ENCODE results near the gene ARL4D. TPM values are rescaled to one million over a fixed set of nuclear protein-coding genes. Genes with fewer than 3 reads are reported as not detected.

ARL4D gene
- total and polyA plus RNA-seq, 2 donors (not counting 3 experiments of a cell fraction or from before 2014, with no cell fraction given): 3.8 to 4.1 TPM

GRCh38 chr17:43367737-43368242 lies 31.0 kb upstream of the ARL4D start:
- H3K9me1 ChIP-seq (replicated peaks; ENCODE audit: control insufficient read depth, extremely low read depth, insufficient read depth, low read length): no peaks in the 10 kb centered on the region
- H3K27me3 ChIP-seq (ENCODE audit: control insufficient read depth in 2 of 2, insufficient read depth in 2 of 2, low read length in 2 of 2): no peaks in the 10 kb centered on the region
- peaks cover 15% of the 10 kb centered on the region for H3K4me1 ChIP-seq (ENCODE audit: control insufficient read depth, extremely low read depth, insufficient read depth, low read length)
- FAIRE-seq: no peak
- peak overlapping the region; percentile 95 for H3K9ac ChIP-seq (replicated peaks; ENCODE audit: extremely low read depth, insufficient read depth, low read length)
- TF ChIP-seq POLR2AphosphoS5 (IDR thresholded peaks at IDR 0.05; ENCODE audit: insufficient read depth, low read depth, low read length): peak; percentile 100
- TF ChIP-seq POLR2A (IDR thresholded peaks at IDR 0.05; ENCODE audit: low read depth, low read length): peak; percentile 100
- no peak for TF ChIP-seq EZH2 (IDR thresholded peaks at IDR 0.05; ENCODE audit: borderline replicate concordance, low read depth, low read length, severe bottlenecking)
- intact Hi-C loops (cut with micrococcal nuclease): loop anchor here (1.0 kb wide), 3 partner anchors 7 to 116 kb away; partner anchors contain the start of gene DHX8
- no peaks in the 10 kb centered on the region for H3K36me3 ChIP-seq (ENCODE audit: control insufficient read depth in 2 of 2, extremely low read depth in 1 of 2, insufficient read depth in 2 of 2, low read length in 2 of 2)
- peak overlapping the region; percentile 60 for H3K4me2 ChIP-seq (ENCODE audit: insufficient read depth, low read length)
- no peaks in the 10 kb centered on the region for H3K79me2 ChIP-seq (ENCODE audit: control insufficient read depth, insufficient read depth, low read length)
- ChIA-PET POLR2A (interaction anchor here (0.6 to 2.4 kb wide), 21 partner anchors 8 to 343 kb away, joined by 3 to 95 read pairs (median 6); partner anchors contain the start of genes ARL4D and DHX8), CTCF (interaction anchor here (1.0 to 4.5 kb wide), 6 partner anchors 11 to 115 kb away, joined by 3 to 47 read pairs (median 14); partner anchors contain the start of genes ARL4D and DHX8)
- dilution Hi-C loops (cut with MboI; ENCODE audit: extremely low pct_ligation_motif_present, low sequenced_read_pairs): no loop called here
- H2AFZ ChIP-seq (ENCODE audit: low read depth, low read length): no peak overlapping the region
- H4K20me1 ChIP-seq (replicated peaks; ENCODE audit: control insufficient read depth, extremely low read depth, insufficient read depth, low read length): no peaks in the 10 kb centered on the region
- no peak for DNase-seq (ENCODE audit: low read depth, low spot score)
- H3K4me3 ChIP-seq (replicated peaks in 1 of 3; ENCODE audit: insufficient read depth in 1 of 3, low read depth in 1 of 3, low read length in 3 of 3): peak overlapping the region in 1 of 3 experiments; percentile 16
- H3K27ac ChIP-seq (ENCODE audit: insufficient read depth, low read depth, low read length): peak overlapping the region; percentile 98
- no peaks in the 10 kb centered on the region for H3K9me3 ChIP-seq (replicated peaks; ENCODE audit: control insufficient read depth, insufficient read depth, low read length)
- TSS peak; percentile 99 for BruUV-seq (replicated peaks)

GRCh38 chr17:43368740-43369506 lies 29.9 kb upstream of the ARL4D start:
- peak overlapping the region; percentile 56 for H3K4me2 ChIP-seq (ENCODE audit: insufficient read depth, low read length)
- no peaks in the 10 kb centered on the region for H3K36me3 ChIP-seq (ENCODE audit: control insufficient read depth in 2 of 2, extremely low read depth in 1 of 2, insufficient read depth in 2 of 2, low read length in 2 of 2)
- H2AFZ ChIP-seq (ENCODE audit: low read depth, low read length): peak overlapping the region; percentile 58
- peak overlapping the region; percentile 98 for H3K27ac ChIP-seq (ENCODE audit: insufficient read depth, low read depth, low read length)
- H3K79me2 ChIP-seq (ENCODE audit: control insufficient read depth, insufficient read depth, low read length): no peaks in the 10 kb centered on the region
- no peaks in the 10 kb centered on the region for H3K9me3 ChIP-seq (replicated peaks; ENCODE audit: control insufficient read depth, insufficient read depth, low read length)
- intact Hi-C loops (cut with micrococcal nuclease) (loop anchor here (1.0 kb wide), 4 partner anchors 9 to 114 kb away; partner anchors contain the start of gene DHX8), dilution Hi-C loops (cut with MboI; ENCODE audit: extremely low pct_ligation_motif_present, low sequenced_read_pairs) (no loop called here)
- CTCF ChIA-PET: interaction anchor here (0.6 to 4.5 kb wide), 11 partner anchors 8 to 116 kb away, joined by 3 to 47 read pairs (median 4); partner anchors contain the start of genes ARL4D and DHX8
- H3K9ac ChIP-seq (replicated peaks; ENCODE audit: extremely low read depth, insufficient read depth, low read length): peak overlapping the region; percentile 95
- no peaks in the 10 kb centered on the region for H3K9me1 ChIP-seq (replicated peaks; ENCODE audit: control insufficient read depth, extremely low read depth, insufficient read depth, low read length)
- no TSS peak for BruUV-seq (replicated peaks)
- peak overlapping the region in 2 of 3 experiments; percentile 20 to 36 for H3K4me3 ChIP-seq (replicated peaks in 1 of 3; ENCODE audit: insufficient read depth in 1 of 3, low read depth in 1 of 3, low read length in 3 of 3)
- peak in 1 of 2 donors; percentile 1 for TF ChIP-seq CTCF (IDR thresholded peaks at IDR 0.05; ENCODE audit: extremely low read depth in 1 of 2, insufficient read depth in 1 of 2, low read depth in 1 of 2, low read length in 2 of 2)
- TF ChIP-seq MYC (IDR thresholded peaks at IDR 0.05; ENCODE audit: low read depth, low read length): no peak
- TF ChIP-seq, protein P1, sequence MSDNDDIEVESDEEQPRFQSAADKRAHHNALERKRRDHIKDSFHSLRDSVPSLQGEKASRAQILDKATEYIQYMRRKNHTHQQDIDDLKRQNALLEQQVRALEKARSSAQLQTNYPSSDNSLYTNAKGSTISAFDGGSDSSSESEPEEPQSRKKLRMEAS (IDR thresholded peaks at IDR 0.05; ENCODE audit: insufficient read depth, insufficient read length): no peak
- no peak for TF ChIP-seq POLR2A (IDR thresholded peaks at IDR 0.05; ENCODE audit: low read depth, low read length)
- peak; percentile 14 for TF ChIP-seq POLR2AphosphoS5 (IDR thresholded peaks at IDR 0.05; ENCODE audit: insufficient read depth, low read depth, low read length)
- TF ChIP-seq EZH2 (IDR thresholded peaks at IDR 0.05; ENCODE audit: borderline replicate concordance, low read depth, low read length, severe bottlenecking): no peak
- no peak for TF ChIP-seq GATA2 (IDR thresholded peaks at IDR 0.05; ENCODE audit: insufficient read depth, insufficient read length, low read depth, low read length)
- no peak for TF ChIP-seq FOS (IDR thresholded peaks at IDR 0.05; ENCODE audit: borderline replicate concordance, insufficient read depth, low read length)
- H3K27me3 ChIP-seq (ENCODE audit: control insufficient read depth in 2 of 2, insufficient read depth in 2 of 2, low read length in 2 of 2): no peaks in the 10 kb centered on the region
- DNase-seq (ENCODE audit: low read depth, low spot score) (peak; percentile 77), FAIRE-seq (peak; percentile 80)
- H3K4me1 ChIP-seq (ENCODE audit: control insufficient read depth, extremely low read depth, insufficient read depth, low read length): peaks cover 15% of the 10 kb centered on the region
- POLR2A ChIA-PET: interaction anchor here (0.6 to 2.4 kb wide), 21 partner anchors 8 to 1777 kb away, joined by 3 to 95 read pairs (median 6); partner anchors contain the start of genes ARL4D and DHX8
- H4K20me1 ChIP-seq (replicated peaks; ENCODE audit: control insufficient read depth, extremely low read depth, insufficient read depth, low read length): no peaks in the 10 kb centered on the region

Measured in endothelial cell of umbilical vein (primary cell).